ENCODE measurements around the gene WAPL. TPM values are rescaled to one million over a fixed set of nuclear protein-coding genes. Genes with fewer than 3 reads are reported as not detected.
A peak's percentile ranks its signal among the peaks of the same experiment; 100 is the strongest.

Gene WAPL
- total and polyA plus RNA-seq, 8 donors = 28.2 to 48.0 (median 44.3) TPM

DNA sequence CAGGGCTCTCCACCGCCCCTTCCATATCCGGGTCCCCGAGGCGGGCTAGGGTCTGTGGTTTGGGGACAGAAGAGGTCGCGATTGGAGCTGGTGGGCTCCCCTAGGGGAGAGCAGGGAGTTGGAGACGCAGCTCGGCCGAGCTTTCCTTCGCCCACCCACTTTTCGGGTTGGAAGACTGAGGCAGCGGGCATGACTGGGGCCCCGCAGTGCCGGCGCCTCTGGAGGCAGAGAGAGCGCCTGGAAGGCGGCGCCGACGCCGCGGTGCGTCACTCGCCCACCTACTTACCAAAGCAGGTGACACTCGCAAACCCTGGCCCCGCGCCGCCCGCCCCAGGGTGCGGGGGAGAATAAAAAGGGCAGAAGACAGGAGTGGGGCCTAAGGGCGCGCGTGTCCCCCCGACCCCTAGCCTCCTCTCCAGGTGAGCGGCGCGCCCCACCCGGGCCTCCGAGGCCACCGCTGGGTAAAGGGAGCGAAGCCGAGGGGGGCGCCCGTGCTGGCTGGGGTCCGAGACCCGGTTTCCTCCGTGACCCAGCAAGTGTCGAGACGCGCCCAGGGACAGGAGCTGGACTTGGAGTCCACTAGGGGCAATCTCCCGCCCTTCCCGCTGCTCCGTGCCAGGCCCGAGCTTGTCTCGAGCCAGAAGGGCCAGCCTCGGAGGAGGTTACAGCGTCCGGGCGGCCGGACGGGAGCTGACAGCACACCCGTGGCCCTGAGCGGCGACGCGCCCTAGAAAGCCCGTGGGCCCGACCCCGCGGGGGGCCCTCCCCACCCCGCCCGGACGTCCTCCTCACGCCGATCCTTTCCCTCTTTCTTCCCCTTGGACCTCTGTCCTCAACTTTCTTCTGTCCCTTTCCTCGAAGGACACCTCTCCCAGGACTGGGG lies 120.6 kb downstream of the WAPL start:
- no peaks in the 10 kb centered on the region for H3K36me3 ChIP-seq
- peak in 2 of 4 donors; percentile 50 to 83 for DNase-seq
- intact Hi-C loops (cut with DNase I) = no loop called here

GRCh38 chr10:86399879-86400704 lies 121.5 kb downstream of the WAPL start:
- DNase-seq = peak; percentile 84 to 97 (median 95)
- intact Hi-C loops (cut with DNase I) = loop anchor here in 1 of 2 donors (5.0 kb wide), 1 partner anchor 182 kb away; no protein-coding TSS in a partner anchor
- no peaks in the 10 kb centered on the region for H3K9me3 ChIP-seq
- peak overlapping the region; percentile 54 to 60 for H3K4me3 ChIP-seq
- peaks cover 9 to 26% of the 10 kb centered on the region in 2 donors for H3K4me1 ChIP-seq
- H3K27me3 ChIP-seq = peaks cover 9 to 61% of the 10 kb centered on the region in 2 donors
- peak; percentile 92 to 97 for TF ChIP-seq CTCF (IDR thresholded peaks at IDR 0.05)
- H3K36me3 ChIP-seq = no peaks in the 10 kb centered on the region
- ATAC-seq = peak; percentile 97
- H3K27ac ChIP-seq = peak overlapping the region; percentile 68 to 77

More for the DNA sequence above, 120.6 kb downstream of the WAPL start:
- peaks cover 9 to 26% of the 10 kb centered on the region in 2 donors for H3K4me1 ChIP-seq
- peaks cover 9 to 53% of the 10 kb centered on the region in 2 donors for H3K27me3 ChIP-seq
- H3K9me3 ChIP-seq = no peaks in the 10 kb centered on the region
- H3K4me3 ChIP-seq = peak overlapping the region; percentile 54 to 60
- ATAC-seq = peak; percentile 34
- no peak for TF ChIP-seq CTCF (IDR thresholded peaks at IDR 0.05)
- H3K27ac ChIP-seq = peak overlapping the region; percentile 68 to 77

- ATAC-seq (no peak), DNase-seq (no peak)
- H3K36me3 ChIP-seq = no peaks in the 10 kb centered on the region
- peak overlapping the region in 1 of 2 donors; percentile 77 for H3K27ac ChIP-seq
- H3K4me1 ChIP-seq = peaks cover 9 to 26% of the 10 kb centered on the region in 2 donors
- no peaks in the 10 kb centered on the region for H3K9me3 ChIP-seq
- H3K4me3 ChIP-seq = peak overlapping the region; percentile 54 to 60
- peaks cover 9 to 65% of the 10 kb centered on the region in 2 donors for H3K27me3 ChIP-seq
- intact Hi-C loops (cut with DNase I) = loop anchor here in 1 of 2 donors (5.0 kb wide), 1 partner anchor 183 kb away; no protein-coding TSS in a partner anchor
- TF ChIP-seq CTCF (IDR thresholded peaks at IDR 0.05) = no peak
These were observed 122.1 kb downstream of the WAPL start for GRCh38 chr10:86399514-86399878.

DNA sequence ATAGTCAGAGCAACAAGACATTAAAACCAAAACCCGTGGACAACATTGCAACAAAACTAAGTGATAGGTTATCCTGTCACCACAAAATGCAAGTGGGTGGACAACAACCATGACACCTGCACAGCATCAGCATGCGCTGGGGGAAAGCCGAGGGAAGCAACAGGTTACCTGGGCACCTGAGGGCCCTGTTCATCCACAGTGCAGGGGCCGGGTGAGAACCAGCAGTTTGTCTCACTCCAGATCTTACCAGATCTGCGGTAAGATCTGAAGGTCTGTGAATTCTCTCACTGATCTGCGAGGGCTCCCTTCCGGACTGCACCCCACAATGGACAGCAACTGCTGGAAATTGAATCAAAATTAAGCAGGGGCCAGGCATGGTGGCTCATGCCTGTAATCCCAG lies 124.5 kb downstream of the WAPL start:
- H3K27me3 ChIP-seq = peaks cover 13 to 74% of the 10 kb centered on the region in 2 donors
- no peaks in the 10 kb centered on the region for H3K9me3 ChIP-seq
- H3K36me3 ChIP-seq = no peaks in the 10 kb centered on the region
- H3K4me3 ChIP-seq = no peak overlapping the region
- no peak overlapping the region for H3K27ac ChIP-seq
- no peak for TF ChIP-seq CTCF (IDR thresholded peaks at IDR 0.05)
- ATAC-seq (no peak), DNase-seq (no peak)
- intact Hi-C loops (cut with DNase I) = loop anchor here in 1 of 2 donors (5.0 kb wide), 1 partner anchor 185 kb away; no protein-coding TSS in a partner anchor
- H3K4me1 ChIP-seq = peaks cover 9 to 26% of the 10 kb centered on the region in 2 donors

Data from left lung (tissue), 10 donors.